HFF-Myc (cell line): ENCODE measurements around the gene PPP1R37.
A peak's percentile ranks its signal among the peaks of the same experiment; 100 is the strongest.

ENCODE experiments used
- DNase-seq: peaks from one replicate; pipeline ENCODE4 v3.0.0-alpha.2; 2011; ENCODE audit warnings: low read depth; ENCODE audit errors: extremely low read depth
- H3K4me3 ChIP-seq: replicated peaks from 2 replicates; pipeline ENCODE4 v1.5.1; 2011; ENCODE audit warnings: low read depth, mild to moderate bottlenecking, control low read depth, low read length
- CTCF ChIP-seq: IDR thresholded peaks from 2 replicates; pipeline ENCODE4 v1.5.1; 2012; ENCODE audit warnings: mild to moderate bottlenecking, low read depth, low read length, control low read depth; ENCODE audit errors: missing control alignments

Gene PPP1R37

GRCh38 chr19:45092747-45093678 lies at the start of gene PPP1R37:
Gene PPP1R37 (plus strand): TSS chr19:45093179. CDS start chr19:45093326, 147 bp downstream.
- peak within 1 kb of the TSS; percentile 98 for H3K4me3 ChIP-seq
- DNase-seq: peak; percentile 94
- peak; percentile 10 for TF ChIP-seq CTCF

GRCh38 chr19:45045671-45046353 lies 47.2 kb upstream of the PPP1R37 start:
- no peak for TF ChIP-seq CTCF
- no peak overlapping the region for H3K4me3 ChIP-seq
- DNase-seq: no peak

GRCh38 chr19:45046355-45046754 lies 46.6 kb upstream of the PPP1R37 start:
- H3K4me3 ChIP-seq: no peak overlapping the region
- TF ChIP-seq CTCF: no peak
- DNase-seq: no peak

GRCh38 chr19:45047188-45047797 lies 45.7 kb upstream of the PPP1R37 start:
- no peak for TF ChIP-seq CTCF
- DNase-seq: no peak
- H3K4me3 ChIP-seq: no peak overlapping the region

GRCh38 chr19:45049073-45049736 lies 43.8 kb upstream of the PPP1R37 start:
- no peak overlapping the region for H3K4me3 ChIP-seq
- DNase-seq: no peak
- TF ChIP-seq CTCF: no peak

GRCh38 chr19:45050036-45050435 lies 42.9 kb upstream of the PPP1R37 start:
- TF ChIP-seq CTCF: no peak
- no peak overlapping the region for H3K4me3 ChIP-seq

More at GRCh38 chr19:45050036-45050435, 42.9 kb upstream of the PPP1R37 start:
- DNase-seq: no peak
